T-helper 22 cell (primary cell): ENCODE data around the gene ETFBKMT.

Experiments
- DNase-seq: peaks from one replicate; pipeline ENCODE4 v3.0.0-alpha.2; 2020; ENCODE audit warnings: low read depth

ETFBKMT gene

GRCh38 chr12:31659087-31659942, at the start of gene ETFBKMT:
Gene ETFBKMT, plus strand, starts transcription at chr12:31659688. Its CDS starts 2,266 bp downstream, at chr12:31661954.
- peak; percentile 89 for DNase-seq

- no peak for DNase-seq
Observed at GRCh38 chr12:31612819-31613218, 46.7 kb upstream of the ETFBKMT start.

GRCh38 chr12:31618228-31619025, 41.1 kb upstream of the ETFBKMT start:
- no peak for DNase-seq

GRCh38 chr12:31620311-31620710, 39.2 kb upstream of the ETFBKMT start:
- DNase-seq = no peak

- no peak for DNase-seq
Observed at GRCh38 chr12:31622038-31622437, 37.5 kb upstream of the ETFBKMT start.

- DNase-seq = no peak
Observed at GRCh38 chr12:31626270-31626995, 33.1 kb upstream of the ETFBKMT start.

GRCh38 chr12:31627456-31628054, 31.9 kb upstream of the ETFBKMT start:
- DNase-seq = no peak

- DNase-seq = no peak
Observed at GRCh38 chr12:31629756-31630732, 29.4 kb upstream of the ETFBKMT start.

- DNase-seq = no peak
Observed at GRCh38 chr12:31631023-31631724, 28.3 kb upstream of the ETFBKMT start.

- DNase-seq = no peak
Observed at GRCh38 chr12:31631809-31632208, 27.7 kb upstream of the ETFBKMT start.

GRCh38 chr12:31633464-31633863, 26.0 kb upstream of the ETFBKMT start:
- DNase-seq = no peak

- no peak for DNase-seq
Observed at GRCh38 chr12:31634620-31635019, 24.9 kb upstream of the ETFBKMT start.

- DNase-seq = no peak
Observed at GRCh38 chr12:31641509-31642090, 17.9 kb upstream of the ETFBKMT start.

GRCh38 chr12:31644536-31644935, 15.0 kb upstream of the ETFBKMT start:
- no peak for DNase-seq

GRCh38 chr12:31645924-31646323, 13.6 kb upstream of the ETFBKMT start:
- DNase-seq = no peak

- no peak for DNase-seq
Observed at GRCh38 chr12:31647086-31647491, 12.4 kb upstream of the ETFBKMT start.

- DNase-seq = no peak
Observed at GRCh38 chr12:31650918-31651317, 8.6 kb upstream of the ETFBKMT start.

- DNase-seq = no peak
Observed at GRCh38 chr12:31651893-31652521, 7.5 kb upstream of the ETFBKMT start.

GRCh38 chr12:31655208-31655607, 4.3 kb upstream of the ETFBKMT start:
- DNase-seq = no peak
